DND-41 (cell line): ENCODE data around the gene ANO5.

Experiments
- EZH2 ChIP-seq: IDR thresholded peaks from 3 replicates; pipeline ENCODE4 v1.6.1; 2012; ENCODE audit warnings: borderline replicate concordance, low read depth, mild to moderate bottlenecking, moderate library complexity, low read length, inconsistent platforms; ENCODE audit not compliant: severe bottlenecking
- TF ChIP-seq, protein P1 (sequence below): IDR thresholded peaks from 2 replicates; pipeline ENCODE4 v1.5.1; 2012; ENCODE audit warnings: borderline replicate concordance, low read length, moderate library complexity, mild to moderate bottlenecking; ENCODE audit not compliant: poor library complexity, severe bottlenecking; ENCODE audit errors: extremely low read depth

DNA sequence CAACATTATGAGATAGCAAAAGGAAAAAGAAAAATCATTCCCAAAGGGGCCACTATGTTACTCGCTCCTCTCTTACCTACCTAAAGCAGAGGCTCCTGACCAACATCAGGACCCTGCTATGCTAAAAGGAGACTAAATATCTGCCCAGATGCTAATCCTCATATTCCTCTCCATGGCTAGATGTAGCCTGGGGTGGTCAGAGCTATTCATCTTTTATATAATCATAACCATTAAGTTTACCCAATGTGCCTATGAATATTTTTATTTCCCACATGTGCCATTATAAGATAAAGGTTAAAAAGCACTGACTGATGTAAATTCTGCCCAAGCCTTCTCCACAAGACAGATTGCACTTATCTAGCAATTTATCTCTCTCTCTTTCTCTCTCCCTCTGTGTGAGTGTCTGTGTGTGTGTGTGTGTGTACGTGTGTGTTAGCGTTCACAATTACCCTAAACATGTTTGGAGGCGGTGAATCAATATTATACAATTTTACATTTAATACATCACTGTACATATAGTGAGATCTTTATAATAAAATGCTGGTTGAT lies 41.2 kb upstream of the ANO5 start:
- TF ChIP-seq, protein P1, sequence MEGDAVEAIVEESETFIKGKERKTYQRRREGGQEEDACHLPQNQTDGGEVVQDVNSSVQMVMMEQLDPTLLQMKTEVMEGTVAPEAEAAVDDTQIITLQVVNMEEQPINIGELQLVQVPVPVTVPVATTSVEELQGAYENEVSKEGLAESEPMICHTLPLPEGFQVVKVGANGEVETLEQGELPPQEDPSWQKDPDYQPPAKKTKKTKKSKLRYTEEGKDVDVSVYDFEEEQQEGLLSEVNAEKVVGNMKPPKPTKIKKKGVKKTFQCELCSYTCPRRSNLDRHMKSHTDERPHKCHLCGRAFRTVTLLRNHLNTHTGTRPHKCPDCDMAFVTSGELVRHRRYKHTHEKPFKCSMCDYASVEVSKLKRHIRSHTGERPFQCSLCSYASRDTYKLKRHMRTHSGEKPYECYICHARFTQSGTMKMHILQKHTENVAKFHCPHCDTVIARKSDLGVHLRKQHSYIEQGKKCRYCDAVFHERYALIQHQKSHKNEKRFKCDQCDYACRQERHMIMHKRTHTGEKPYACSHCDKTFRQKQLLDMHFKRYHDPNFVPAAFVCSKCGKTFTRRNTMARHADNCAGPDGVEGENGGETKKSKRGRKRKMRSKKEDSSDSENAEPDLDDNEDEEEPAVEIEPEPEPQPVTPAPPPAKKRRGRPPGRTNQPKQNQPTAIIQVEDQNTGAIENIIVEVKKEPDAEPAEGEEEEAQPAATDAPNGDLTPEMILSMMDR: no peak
- no peak for TF ChIP-seq EZH2
